DMS53 treated with DMSO at 0.1 percent for 48 hours (cell line): ENCODE data around the gene CHD1.
A peak's percentile ranks its signal among the peaks of the same experiment; 100 is the strongest.

Source experiments
- DNase-seq: peaks from one replicate; lab custom pipeline; 2025; ENCODE audit not compliant: unreplicated experiment; lab: John Stamatoyannopoulos, UW

CHD1 gene

DNA sequence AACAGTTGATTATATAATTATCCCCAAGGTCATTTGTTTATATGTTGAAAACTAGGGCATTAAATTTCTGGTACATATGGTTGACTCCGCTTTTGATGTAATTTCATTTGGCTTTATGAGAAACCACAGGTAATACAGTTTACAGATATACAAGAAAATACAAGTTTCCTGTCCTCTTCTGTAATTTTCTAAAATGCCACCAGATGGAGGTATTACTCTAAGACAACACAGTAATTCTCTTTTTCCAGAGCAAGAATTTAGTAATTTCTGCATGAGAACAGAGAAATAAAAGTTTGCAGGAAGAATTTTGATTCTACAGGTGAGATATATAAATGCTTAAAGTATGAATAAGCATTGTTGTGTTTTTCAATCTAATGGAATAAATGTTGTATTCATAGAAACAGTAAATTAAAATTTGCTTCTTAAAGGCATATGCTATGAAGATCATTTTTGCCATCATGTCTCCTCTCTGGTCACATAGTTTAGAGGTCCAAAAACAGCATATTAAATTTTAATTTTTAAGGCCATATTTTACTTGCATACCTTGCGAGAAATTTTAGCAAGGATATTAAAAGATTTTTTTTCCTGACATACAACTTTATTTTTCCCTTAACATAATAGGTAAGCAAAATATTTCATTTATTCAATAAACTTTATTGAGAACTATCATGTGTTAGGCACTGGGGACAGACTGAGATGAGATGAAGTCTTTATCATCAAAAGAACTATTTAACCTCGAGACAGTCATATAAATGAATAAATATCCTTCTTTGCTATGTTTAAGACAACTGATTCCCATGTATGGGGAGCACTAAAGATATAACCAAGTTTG lies 22.7 kb downstream of the CHD1 start:
- peak; percentile 47 for DNase-seq

DNA sequence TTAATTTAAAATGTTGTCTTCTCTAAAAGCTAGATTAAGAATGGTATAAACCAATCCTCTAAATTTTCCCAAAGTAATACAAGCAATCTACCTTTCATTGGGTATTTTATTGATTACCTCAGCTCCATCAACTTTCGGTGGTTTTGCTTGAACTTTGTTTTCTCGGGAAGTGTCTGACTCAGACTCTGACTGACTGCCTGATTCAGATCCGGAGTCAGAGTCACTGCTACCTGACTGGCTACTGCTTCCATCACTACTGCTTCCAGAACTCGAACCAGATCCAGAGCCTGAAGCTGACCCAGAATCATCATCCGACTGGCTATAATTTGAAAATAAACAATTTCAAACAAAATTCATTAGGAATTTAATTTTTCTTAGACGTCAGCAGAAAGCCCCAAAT lies 24.0 kb downstream of the CHD1 start:
- DNase-seq, result no peak

DNA sequence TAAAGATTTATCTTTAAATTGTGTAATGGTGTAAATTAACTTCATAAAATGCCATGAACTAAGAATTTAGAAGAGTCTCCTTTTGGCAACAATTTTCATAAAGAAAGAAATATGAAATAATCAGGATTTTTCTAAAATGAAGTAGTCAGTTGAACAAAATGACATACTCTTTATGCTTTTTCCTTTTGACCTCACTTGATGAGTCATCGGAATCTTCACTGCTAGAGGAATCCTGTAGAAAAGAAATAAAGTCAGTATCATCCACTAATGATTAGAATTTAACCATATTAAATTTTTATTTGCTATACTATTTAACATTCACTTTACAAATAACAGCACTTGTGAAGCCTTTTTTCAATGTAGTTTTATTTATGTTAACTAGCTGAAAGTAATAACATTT lies 26.1 kb downstream of the CHD1 start:
- no peak for DNase-seq

DNA sequence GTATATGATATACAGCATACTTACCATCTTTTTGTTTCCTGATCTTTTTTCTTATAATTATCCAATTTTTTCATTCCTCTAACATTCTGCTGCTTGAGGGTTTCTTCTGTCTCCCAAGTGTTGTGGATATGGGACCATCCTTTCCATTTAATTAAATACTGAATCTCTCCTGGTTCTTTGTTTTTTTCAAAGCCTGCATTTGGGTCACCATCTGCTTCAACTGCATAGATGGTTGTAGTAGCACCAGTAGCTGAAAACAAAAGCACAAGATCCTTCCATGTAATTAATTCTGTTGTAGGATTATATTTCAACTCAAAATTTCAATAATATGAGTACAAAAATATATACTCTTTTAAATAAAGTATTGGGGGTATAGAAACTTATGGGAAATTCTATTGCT lies 29.4 kb downstream of the CHD1 start:
- DNase-seq, result no peak

DNA sequence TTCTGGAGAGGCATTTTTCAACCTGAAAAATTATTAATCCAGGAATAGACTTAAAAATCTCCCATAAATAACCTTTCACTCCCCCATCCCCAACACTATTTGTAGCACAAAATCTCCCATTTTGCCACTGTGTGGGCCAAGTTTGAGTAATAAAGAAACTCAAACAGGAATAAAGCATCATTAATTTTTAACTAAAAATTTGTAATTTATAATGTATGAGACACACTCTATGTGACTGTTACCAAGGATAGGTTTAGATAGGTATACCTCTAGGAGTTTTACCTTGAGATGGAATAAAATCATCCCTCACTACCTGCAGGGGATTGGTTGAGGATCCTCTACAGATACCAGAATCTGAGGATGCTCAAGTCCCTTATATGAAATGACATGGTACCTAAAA lies 30.1 kb downstream of the CHD1 start:
- DNase-seq, result no peak

DNA sequence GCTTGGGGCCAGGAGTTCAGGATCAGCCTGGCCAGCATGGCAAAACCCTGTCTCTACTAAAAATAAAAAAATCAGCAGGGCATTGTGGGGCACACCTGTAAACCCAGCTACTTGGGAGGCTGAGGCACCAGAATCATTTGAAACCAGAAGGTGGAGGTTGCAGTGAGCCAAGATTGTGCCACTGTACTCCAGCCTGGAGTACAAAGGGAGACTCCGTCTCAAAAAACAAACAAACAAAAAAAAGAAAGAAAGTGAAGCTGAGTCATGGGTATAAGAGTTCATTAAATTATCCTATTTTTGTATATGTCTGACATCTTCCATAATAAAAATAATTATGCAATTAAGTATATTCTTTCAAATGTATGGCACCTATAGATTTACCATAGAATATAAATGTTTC lies 37.2 kb downstream of the CHD1 start:
- DNase-seq, result no peak

DNA sequence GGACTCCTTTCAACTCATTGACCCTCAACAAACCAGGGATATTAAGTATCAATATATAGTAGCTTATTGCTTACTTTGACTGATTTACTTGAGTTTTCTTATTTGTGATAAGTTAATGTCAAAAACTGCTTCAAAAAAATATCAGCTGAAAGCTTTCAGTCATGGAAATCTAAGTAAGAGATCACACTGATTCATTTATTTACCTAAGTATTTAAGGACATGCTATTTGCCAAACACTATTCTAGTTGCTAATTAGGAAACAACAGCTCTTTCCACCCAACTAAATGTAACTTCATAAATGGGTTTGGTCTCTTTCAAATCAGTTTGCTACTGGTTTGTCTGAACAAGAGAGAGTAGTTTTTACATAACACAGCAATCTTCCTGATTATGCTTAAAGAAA lies 48.2 kb downstream of the CHD1 start:
- DNase-seq, result no peak

DNA sequence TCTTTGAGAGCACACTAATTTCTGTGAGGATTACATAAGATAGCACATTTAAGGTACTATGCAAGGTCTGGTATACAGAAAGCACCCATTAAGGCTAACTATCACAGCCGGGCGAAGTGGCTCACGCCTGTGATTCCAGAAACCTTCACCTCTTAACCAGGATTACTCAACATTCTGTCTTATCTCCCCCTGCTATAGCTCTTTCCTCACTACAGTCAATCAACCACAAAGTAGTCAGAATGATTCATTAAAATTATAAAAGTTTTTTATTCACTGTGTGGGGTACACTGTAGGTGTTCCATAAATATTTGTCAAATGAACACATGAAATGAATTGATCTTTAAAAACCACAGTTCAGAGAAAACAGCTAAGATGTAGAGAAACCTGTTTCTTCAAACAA lies 48.7 kb downstream of the CHD1 start:
- DNase-seq, result no peak

DNA sequence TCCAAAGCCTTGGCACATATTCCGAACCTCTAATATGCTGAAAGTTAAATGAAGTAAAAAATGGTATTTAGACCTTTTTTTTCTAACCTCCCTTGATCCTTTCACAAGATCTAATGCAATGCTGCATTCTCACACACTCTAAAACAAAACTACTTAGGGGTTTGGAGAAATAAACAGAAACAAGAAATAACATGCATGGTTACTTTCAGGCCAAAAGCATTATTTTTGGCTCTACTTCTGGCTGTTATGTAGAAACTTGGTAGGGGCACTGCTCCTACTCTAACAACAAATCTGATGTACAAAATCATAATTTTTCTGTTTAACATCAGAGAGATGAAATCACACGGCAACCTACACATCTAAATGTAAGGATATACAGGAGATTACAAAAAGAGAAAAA lies 51.2 kb downstream of the CHD1 start:
- no peak for DNase-seq

DNA sequence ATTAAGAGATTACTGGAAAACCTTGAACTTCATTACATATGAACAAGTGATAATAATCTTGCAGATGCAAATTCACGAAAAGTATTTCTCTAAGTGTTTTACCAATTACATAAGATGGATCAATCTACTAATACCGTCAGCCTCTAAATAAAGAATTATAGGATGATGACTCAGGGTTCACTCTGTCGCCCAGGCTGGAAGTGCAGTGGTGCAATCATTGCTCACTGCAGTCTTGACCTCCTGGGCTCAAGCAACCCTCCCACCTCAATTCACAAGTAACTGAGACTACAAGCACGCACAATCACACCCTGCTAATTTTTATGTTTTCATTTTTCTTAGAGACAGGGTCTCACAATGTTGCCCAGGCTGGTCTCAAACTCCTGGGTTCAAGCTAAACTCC lies 56.1 kb downstream of the CHD1 start:
- DNase-seq, result no peak

DNA sequence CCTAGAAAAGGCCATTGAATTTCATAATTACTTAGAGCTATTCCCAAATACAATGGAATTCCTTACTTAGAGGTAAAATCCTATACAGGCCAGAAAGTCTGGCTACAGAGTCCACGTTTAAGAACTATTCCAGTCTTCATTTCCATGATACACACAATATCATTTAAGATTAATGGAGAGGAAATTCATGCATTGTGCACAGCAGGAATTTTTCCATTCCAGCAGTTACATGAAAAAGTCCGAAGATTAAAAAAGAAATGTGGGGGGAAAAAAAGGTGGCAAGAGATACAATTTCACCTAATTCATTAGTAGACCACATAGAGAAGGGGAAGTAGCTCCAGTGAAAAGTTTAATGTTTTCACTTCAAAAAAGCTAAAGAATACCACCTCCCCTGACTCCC lies 63.1 kb downstream of the CHD1 start:
- DNase-seq, result no peak

DNA sequence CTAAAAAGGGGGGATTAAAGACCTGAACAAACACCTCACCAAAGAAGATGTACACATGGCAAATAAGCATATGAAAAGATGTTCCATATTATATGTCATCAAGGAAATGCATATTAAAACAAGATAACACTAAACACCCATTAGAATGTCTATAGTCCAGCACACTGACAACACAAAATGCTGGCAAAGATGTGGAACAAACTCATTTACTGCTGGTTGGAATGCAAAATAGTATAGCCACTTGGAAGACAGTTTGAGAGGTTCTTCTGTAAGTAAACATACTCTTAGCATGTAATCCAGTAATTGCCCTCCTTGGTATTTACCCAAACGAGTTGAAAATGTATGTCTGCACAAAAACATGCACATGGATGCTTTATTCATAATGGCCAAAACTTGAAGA lies 81.8 kb downstream of the CHD1 start:
- DNase-seq, result no peak

DNA sequence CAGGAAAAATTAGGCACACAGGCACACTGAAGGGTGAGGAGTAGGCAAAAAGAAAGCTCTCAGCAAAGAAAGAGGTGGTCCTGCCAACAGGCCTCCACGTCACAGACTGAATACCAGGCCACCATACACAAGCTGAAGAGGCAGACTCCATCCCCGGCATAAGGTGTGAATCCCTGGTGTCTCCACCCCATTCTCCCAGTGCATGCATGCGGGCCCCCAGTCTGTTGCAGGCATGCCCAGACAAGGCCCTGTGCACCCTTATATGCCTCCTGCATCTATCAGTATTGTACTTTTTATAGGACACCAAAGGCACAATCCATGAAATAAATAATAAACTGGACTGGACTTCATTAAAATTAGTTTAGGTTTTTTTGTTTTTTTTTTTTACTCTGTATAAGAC lies 82.3 kb downstream of the CHD1 start:
- DNase-seq, result no peak

DNA sequence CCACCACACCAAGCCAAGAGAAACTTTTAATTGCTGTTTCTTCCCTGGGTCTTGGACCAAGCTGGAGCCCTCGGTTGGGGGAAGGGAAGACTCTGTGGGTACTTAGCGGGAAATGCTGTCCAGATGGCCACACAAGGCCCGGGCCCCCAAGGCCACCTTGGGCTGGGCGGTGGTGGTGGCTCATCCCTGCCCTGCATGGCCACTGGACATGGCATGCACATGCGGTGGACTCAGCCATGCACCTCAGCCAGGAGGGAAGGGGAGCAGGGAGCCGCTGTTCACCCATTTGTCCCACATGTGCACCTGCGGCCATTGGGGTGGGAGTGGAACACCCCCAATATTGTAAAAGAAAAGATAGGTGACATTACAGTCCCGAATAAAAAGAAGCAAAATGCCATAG lies 82.9 kb downstream of the CHD1 start:
- DNase-seq, result no peak

DNA sequence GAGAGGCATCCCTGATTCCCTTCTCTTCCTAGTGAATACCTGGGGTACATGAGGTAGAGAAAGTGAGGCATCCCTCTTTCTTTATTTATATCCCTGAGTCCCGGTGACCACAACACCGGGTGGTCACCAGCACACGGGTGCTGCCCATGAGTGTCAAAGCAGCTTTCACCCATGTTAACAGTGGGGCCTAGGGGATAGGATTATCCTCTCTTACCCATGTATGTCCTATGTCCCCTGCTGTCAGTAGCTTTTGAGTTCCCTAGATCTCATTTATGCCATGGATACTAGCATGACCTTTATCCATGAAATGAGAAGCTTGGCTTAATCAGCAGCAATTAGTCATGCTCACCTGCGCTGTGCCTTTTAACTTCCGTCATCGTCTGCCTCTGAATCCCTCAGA lies 83.9 kb downstream of the CHD1 start:
- DNase-seq, result no peak

DNA sequence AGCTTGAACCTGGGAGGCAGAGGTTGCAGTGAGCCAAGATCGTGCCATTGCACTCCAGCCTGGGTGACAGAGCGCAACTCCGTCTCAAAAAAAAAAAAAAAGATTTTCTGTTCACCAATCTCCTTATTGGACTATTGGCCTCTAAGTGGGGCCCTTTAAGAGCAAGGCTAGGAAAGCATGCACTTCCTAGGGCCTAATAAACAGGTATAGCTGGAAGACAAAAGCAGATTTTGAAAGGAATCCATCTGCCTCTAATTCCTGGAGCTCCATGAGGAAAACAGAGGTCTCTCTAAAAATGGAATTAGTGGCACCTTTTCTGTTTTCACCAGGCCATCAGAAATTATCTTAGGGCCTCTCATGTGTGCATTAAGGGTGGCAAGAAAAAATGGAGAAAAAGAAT lies 85.3 kb downstream of the CHD1 start:
- DNase-seq, result no peak

DNA sequence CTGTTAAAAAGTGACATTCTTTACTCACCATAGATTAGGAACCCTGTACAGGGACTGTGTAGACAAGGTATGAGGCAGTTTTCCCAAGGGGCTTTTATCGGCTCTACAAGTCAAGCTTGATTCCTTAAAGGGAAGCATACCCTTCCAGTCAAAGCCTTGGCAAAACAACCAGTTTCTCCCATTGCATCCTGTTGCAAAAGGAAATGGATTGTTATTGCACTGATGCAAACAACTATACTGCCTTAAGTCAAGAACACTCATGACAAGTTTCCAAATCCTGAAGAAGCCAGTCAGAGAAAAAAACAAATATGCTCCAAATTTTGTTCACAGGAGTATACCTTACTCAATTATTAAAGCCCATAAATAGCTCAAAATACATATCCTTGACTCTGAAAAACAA lies 87.9 kb downstream of the CHD1 start:
- no peak for DNase-seq

DNA sequence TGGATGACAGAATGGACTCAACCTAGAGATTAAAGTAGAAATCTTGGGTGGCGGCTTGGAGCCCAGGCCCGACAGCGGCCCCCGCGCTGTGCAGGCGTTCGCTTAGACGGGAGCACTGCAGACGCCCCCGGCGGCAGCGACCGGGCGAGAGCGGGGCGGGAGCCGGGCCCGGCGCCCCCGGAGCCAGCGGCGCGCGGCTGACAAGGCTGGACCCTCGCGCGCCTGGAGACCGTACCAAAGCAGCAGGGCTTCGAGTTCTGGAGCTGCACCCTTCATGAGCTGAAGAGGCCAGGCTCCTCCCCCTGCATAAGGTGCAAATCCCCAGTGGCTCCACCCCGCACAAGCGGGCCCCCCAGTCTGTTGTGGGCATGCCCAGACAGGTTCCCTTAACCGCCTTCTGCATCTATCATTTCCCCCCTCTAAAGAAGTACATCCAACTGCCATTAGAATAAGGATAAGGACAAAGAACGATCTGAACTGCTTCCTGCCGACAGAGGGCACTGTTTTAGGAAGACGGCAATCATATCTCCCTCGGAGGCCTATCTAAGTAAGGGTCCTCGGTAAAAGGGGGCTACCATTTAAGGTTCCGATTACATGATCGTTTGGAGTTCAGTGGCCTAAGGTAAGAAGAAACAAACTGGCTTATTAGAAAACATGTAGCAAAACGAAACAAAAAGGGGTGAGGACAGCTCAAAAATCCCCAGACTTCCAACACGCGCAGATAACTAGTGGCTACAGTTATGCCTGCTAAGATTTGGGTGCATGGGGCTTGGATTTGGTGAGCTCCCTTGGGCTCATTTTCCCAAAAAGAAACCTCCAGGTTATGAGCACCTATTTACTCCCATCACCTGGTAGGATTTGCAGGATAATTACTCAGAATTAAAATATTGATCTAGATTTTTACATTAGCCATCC lies 89.1 kb downstream of the CHD1 start:
- no peak for DNase-seq

DNA sequence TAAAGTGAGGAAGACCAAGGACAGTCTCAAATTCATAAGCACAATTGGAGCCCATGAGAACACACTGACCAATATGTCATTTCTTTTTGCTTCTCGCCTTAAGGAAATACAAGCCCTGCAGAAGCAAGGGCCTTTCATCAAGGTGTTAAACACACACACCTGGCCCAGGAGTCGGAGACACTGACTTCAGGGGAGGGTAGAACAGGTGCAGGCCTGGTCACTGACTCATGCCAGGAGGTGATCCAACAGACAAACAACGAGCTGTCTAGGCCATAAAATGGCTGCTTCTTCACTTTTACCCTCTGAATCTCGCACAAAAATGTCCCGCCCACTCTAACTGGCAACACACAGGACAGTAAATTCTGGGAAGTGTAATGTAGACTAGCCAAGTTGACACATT lies 92.6 kb downstream of the CHD1 start:
- DNase-seq, result peak; percentile 73

DNA sequence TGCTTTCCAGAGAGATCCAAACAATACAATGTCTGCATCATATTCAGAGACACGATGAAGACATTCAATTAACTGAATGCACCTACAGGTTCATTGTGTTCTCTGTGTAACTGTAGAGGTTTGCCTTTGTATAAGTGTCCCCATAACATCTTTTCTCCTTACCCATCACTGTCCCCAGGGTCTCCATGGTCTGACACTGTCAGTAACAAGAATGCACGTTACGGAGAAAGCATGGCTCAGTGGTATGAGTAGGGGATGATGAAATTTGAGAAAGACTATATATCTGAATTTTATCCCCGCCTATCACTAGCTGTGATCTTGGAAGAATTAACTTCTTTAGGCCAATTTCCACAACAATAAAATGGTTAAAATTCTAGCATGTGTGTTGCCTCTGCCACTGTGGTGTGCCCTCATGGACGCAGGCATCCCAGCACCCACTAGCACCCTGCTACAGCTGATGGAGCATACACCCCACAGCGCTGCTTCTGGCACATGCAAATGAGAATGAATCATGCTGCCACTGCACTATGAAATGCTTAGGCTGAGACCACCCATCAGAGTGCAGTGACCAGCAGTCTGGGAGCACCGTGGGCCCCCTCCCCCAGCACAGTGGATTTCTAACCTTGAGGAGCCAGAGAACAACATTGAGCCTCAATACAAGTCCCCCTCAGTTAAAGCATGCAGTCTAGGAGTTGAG lies 101.1 kb downstream of the CHD1 start:
- DNase-seq, result no peak

DNA sequence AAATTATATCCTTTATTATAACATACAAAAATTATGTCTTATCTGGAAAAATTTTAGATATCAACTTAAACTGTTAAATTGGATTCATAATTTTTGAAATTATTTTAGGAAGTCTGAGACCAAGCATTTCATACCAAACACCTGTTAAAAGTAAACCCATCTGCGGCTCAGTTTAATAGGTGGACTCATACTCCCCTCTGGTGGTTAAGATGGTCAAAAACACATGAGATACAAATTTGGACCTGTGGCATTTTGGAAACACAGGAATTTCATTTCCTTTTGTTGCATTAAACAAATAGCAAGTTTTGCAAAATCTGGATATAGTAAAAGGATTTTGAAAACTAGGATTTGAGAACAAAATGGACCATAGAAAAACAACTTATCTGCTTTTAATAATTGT lies 101.6 kb downstream of the CHD1 start:
- DNase-seq, result peak; percentile 59
